ENCODE results near the gene WWTR1.

The WWTR1 gene

DNA sequence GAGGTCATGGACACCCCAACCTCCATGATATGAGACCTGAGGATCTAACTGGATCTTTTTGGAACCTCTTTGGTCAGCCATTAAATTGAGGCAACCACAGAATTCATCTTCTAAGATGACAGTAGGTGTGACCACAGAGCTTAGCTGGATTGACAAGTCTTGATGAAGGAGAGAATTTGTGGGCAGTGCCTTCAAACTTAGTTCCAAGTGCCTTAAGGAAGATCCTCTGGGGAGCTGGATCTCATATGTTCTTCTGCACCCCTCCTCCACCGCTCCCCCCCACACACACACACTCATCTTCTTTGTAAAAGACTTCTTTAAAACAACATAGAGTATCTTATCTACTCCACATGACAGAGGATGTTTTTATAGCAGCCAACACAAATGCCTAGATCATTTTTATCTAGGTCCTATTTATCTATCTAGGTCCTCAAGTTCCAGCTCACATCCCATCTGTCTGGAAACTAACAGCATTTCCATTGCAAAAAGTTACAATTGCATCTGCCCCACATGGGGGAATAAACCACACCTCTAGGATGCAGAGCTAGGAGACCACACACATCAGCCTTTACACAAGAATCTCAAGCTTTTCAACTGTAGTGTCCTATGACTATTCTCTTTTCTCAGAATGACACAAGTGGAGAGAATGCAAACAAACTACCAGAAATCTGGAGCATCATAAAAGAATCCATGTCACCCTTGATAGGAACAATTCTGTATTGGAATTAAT lies 37.4 kb downstream of the WWTR1 start:
- no peak for DNase-seq

DNA sequence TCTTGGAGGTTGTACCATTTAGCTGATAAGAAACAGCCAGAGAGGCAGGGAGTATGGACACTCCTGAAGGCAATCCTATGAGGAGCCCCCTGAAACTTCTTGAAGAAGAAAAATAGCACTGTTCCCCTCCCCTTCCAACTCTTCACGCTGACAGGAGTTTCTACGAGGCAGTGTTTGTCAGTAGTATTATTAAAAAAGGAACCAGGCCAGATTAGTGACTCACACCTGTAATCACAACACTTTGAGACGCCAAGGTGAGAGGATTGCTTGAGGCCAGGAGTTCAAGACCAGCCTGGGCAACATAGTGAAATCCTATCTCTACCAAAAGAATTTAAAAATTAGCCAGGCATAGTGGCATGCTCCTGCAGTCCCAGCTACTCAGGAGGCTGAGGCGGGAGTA lies 38.7 kb downstream of the WWTR1 start:
- DNase-seq: no peak

DNA sequence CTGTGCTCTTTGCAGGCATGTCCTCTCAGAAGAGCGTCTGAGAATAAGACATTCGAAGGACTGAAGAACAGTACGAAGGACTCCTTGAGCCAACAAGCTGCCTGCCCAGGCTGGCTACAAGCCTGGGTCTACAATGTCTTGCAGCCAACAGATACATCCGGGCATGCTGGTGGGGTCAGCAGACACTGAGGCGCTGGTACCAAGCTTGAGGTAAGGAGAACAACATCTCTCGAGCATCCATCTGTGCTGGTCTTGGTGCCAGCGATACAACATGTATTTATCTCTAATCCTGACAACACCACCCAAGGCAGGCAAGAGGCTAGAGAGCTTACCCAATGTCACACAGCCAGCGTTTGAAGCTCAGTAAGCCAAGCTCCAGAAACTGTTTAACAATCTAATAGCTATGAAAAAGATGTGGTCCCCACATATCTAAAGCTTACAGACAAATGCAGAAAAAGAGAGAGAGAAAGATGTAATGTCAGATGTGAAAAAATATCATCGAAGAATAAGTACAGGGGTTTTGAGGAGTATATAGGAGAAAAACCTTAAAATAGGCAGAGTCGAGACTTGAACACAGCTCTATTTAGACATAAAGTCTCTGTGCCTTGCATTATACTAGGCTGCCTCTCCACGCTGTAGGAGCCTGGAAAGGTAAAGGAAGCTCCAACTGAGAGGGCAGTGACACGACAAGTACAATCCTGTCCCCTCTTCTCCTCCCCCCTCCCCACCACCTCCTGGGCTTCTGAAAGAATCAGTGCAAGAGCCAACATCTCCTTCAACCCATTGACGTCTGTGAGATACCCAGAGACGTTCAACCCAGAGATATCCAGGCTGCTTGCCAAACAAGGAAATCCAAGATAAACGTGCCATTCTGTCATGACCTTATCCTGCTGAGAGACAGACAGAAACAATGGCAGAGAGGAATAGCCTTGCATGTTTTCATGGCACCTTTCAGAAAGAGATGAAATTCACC lies 39.4 kb downstream of the WWTR1 start:
- no peak for DNase-seq

DNA sequence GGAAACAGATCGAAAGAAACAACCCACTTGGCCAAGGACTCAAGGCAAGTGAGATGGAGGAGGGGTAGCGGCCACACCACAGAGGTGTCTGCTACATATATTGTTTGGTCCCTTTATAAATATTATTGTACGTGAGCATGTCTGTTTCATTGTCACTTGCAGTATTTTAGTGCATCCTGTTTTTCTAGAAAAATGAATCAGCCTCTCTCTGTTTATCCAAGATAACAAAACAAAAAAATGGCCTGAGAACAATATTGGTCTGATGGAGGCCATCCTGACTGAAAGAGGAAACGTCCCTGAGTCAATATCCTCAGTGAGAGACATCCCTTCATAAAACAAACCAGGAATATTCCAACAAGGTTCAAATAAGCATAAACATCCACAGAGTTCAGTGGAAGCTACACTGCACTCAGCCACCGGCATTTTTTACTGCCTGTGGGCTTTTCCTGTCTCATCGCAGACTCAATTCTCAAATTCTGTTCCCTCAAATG lies 42.0 kb downstream of the WWTR1 start:
- no peak for DNase-seq

DNA sequence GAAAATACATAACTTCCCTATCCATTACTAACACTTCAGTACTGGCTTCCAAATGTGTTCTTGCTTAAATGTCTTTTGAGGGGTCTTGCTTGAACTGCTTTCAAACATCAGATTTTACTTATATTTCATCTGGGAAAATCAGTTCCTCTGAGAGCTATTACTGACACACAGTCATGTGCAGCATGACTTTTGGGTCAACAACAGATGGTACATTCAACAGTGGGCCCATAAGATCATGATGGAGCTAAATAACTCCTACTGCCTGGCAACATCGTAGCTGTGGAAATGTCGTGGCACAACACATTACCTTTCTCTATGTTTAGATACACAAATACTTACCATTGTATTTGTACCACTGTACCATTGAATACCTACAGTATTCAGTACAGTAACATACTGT lies 43.8 kb downstream of the WWTR1 start:
- no peak for DNase-seq

DNA sequence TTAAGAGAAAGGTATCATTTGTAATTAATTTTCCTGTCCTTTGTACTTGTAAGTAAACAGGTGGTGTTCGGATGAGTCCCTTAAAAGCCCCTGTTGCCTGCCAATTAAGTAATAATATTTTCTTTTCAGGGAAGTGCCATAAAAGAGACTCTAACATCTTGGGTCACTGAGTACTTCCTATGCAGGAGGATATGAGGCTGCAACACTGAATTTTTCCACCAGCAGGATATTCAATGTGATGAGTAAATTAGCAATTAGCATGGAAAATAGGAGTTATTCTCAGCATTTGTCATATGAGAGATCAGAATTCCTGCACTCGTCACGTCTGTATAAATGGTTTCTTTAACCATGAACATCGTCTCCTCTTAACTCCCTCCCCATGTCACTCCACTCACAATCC lies 45.4 kb downstream of the WWTR1 start:
- no peak for DNase-seq

DNA sequence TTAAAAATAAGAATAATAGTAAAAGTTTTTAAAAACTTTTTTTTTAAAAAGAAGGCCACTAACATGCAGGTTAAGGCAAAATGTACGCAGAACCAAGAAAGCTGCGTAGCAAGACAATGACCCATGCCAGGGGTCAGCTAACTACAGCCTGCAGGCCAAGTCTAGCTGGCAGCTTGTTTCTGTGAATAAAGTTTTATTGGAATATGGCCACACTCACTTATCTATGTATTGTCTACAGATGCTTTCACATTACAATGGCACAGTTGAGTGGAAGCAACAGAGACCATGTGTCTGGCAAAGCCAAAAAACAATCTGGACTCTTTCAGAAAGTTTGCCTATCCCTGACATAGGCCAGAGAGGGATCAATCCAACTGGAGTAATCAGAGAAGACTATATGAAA lies 46.7 kb downstream of the WWTR1 start:
- no peak for DNase-seq

DNA sequence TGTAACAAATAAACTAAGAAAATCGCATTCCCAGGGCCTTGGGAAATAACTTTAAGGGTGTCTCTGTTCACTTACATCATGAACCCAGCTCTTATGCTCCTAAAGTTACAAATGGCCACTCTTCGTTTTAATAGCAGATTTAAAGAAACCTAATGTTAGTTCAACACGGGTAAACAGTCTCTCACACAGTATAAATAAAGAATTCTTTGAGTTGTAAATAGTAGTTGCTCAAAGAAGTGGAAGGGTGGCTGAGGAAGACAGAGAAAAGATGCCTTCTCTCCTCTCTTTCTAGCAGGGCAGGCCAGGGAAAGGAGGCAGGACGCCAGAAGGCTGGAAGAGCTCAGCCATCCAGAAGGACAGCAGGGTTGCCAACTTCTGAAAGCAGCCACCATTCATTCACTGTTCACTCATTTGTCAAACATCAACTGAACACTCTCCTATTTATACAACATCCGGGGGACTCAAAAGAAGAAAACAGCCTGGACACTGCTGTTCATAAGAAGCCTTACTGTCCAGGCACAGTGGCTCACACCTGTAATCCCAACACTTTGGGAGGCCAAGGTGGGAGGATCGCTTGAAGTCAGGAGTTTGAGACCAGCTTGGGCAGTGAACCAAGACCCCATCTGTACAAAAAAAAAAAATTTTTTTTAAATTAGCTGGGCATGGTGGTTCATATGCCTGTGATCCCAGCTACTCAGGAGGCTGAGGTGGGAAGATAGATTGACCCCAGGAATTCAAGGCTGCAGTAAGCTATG lies 47.3 kb downstream of the WWTR1 start:
- no peak for DNase-seq

DNA sequence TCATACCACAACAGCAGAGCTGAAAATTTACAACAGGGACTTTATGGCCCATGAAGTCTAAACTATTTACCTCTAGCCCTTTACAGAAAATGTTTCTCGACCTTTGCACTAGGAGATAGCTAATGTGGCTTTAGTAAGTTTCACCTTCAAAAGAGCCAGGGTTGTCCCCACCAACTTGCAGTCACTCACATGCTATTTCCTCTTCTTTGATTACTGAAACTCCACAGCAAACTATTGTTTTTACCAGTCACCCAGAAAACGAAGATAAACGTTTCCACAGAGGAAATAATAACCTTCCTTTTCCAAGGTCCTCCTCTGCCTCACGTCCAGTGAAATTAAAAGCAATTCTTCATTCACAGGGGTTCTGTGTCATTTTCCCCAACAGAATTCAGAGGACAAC lies 48.2 kb downstream of the WWTR1 start:
- DNase-seq: no peak

DNA sequence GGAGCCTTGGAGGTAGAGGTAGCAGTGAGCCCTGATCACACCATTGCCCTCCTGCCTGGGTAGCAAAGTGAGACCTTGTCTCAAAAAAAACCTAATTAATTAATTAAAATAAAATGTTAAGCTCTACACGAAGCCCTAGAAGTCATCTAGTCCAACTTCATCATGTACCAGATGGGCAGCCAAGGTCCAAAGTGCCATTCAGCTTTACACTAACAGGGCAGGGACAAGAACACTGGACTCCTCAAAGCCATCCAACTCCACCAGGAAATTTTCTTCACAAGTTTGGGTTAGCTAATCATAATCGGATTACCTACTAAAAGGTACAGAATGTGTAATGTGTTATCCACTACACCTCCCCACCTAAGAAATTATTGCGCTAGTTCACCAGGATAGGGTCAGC lies 48.8 kb downstream of the WWTR1 start:
- no peak for DNase-seq

DNA sequence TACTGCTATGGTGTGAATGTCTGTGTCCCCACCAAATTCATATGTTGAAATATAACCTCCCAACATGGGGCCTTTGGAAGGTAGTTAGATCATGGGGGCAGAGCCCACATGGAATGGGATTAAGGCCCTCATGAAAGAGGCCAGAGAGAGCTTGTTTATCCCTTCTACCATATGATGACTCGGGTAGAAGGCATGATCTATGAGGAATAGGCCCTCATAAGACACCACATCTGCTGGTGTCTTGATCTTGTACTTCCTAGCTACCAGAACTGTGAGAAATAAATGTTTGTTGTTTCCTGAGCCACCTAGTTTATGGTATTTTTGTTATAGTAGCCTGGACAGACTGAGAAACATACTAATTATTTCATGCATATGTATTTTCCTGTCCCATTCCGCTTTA lies 51.9 kb downstream of the WWTR1 start:
- no peak for DNase-seq

DNA sequence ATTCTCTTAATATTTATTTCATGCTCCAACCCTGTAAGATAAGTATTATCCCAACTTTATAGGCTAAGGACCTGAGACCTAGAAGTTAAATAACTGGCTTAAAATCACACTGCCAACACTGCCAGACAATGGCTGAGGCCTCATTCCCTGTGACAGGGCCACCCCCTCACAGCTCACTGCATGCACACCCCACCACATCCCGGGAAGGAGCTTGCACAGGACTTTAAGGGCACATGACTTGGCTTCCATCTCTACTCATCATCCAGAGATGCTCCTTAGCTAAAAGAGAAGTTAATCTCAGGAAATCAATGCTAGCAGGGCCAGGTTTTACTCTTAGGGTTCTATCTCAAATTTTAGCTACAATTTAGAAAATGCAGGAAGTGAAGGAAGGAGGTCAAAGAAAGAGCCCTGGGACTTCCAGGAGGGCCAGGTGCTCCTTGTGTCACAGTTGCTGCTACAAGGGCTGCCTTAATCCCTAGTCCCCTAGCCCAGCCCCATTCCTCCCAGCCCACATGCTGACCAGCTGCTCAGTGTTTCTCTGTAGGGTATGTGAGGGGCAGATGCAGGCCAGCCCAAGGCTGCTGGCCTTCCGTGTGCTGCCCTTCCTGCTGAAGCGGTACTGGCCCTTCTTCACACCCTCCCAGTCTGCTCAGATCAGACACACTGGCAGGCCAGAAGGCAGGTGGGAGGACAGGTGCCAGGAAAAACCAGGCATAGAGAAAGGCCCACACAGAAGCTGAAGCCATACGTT lies 53.5 kb downstream of the WWTR1 start:
- no peak for DNase-seq

DNA sequence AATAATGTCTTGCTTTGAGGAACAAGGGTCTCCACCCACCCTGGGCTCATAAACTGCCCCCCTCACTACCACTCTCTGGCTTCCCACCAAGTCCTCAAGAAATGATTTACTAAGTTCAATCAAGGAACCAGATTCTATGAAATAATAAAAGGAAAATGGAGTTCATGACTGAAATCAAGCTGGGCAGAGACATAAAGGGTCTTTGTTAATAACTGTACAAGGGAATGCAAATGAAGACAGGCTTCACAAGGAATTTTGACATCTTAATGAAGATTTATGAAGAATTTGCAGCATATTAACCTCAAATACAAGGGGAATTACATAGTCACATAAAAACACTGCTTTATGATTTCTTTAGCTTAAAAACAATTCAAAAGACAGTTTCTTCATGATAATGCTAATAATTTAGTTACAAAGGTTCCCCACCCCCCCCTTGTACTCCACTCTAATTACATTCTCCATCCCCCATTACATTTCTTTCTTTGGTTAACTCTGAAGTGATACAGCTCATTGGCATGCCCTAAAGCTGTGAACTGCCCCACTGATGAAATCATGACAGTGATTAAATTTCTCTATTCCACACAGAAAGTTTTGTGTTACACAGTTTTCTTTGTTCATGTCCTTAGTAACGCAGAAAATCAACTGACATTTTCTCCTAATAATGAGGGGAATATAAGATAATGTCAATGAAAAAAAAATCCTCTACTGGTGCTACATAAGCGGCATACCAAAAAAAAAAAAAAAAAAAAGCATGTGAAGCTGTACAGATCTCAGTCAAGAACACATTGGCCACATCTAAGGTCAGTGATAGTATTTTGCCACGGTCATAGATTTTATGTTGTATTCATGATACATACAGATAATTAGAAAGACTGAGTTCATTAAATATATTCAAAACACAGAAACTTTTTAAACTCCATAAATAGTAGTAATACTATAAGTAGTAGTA lies 54.4 kb downstream of the WWTR1 start:
- no peak for DNase-seq

DNA sequence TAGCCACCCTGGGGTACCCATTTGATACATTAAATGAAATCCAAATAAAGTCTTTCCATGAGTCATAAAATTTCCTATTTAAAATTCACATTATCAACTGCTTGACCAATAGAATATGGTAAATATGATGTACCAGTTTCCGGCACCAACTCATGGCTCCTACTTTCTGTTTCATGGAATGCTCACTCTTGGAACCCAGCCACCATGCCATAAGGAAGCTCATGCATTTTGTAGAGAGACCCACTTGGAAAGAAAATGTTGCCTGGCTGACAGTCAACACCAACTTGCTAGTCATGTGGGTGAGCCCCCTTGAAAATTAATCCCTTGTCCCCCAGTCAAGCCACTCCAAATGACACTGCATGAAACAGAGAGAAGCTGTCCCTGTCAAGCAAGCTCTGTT lies 57.2 kb downstream of the WWTR1 start:
- DNase-seq: no peak

DNA sequence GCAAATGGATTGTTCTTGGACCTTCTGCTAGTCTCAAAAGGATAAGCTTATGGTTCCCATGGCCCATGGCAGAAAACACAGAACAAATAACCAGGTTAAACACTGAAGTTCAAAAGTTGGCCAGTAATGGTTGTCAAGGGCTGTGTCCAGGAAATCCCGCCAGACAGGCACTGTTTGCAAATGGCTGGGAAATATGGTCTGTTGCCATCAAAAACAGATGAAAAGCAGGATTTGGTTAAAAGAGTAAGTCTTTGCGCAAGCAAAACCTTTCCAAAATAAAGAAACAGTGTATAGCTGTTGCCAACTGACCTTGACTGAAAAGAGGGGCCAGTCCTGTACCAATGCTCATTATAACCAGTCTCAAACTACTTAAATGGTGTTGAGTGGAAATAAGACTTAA lies 58.6 kb downstream of the WWTR1 start:
- no peak for DNase-seq

DNA sequence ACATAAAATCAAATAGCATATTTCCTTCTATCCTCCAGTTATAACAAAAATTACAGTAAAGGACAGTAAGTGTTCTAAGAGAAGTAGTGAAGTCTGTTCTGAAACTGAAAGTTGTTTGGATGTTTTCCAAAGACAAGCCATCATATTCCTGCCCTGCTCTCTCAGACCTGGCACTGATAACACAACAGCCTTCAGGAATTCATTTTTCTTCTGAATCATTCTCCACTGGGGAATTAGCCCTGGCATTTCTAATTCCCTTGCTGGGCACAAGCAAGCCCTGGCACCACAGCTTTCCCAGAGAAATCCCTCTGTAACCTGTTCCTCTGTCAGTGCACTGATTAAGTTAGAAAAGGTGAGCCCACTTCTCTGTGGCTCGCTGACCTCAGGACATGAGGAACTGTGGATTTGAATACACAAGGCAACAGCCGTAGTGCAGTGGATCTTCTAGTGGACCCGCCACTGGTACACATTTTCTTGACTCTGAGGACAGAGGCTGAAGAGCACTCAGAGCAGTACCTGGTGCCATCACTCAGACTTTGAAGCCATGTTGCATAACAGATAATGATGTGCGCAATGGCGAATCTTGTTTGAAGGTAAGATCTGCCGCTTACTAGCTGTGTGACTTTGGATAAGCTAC lies 61.6 kb downstream of the WWTR1 start:
- DNase-seq: no peak

DNA sequence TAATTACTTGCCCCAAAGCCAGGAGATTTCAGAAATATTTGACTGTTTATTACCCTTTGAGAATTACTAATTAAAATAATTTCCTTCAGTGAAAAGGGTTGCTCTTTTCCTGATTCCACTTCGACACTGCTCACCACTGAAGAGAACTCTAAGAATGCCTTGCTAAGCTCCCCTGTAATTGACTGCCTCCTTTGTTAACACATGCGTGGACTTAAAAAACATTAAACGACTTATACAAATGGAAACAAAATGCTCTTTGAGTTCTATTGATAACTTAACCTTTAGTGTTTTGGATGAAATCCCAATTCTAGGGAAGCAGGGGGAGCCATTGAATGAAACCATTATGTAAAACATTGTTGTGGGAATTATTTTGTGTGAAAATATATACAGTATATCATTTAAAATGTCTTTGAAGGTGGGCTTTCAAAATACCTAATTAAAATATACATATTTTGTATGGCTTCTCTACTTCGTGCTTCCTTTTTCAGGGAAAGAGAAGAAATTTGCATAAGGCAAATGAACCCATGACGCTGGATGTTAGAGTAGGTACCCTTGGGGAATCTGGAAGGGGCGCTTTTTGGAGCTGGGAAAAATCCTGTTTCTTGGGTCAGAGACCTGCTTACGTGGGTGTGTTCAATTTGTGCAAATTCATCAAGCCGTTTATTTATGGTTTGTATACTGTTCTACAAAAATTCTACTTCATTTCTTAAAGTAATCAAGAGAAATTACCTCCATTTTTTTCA lies 64.2 kb downstream of the WWTR1 start:
- no peak for DNase-seq

DNA sequence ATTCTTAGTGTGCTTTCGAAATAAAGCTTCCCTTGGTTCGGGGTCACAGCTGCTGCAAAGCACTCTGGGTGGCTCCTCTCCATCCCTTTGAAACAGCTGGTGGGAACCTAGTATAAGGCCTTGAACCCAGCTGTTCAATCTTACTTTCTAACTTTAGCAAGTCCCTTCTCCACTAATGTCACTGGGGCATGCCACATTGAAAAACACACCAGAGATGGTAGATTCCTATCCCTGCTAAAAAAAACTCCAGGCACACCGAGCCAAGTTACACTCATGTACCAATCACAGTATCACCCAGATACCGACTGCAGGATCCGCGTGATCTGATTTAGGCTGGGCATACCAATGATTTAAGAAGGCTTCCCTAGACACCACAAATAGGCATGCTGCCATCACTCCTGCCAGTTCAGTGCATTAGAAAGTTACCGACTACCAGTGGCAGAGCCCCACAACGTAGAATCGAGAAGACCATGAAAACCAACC lies 65.0 kb downstream of the WWTR1 start:
- DNase-seq: no peak

DNA sequence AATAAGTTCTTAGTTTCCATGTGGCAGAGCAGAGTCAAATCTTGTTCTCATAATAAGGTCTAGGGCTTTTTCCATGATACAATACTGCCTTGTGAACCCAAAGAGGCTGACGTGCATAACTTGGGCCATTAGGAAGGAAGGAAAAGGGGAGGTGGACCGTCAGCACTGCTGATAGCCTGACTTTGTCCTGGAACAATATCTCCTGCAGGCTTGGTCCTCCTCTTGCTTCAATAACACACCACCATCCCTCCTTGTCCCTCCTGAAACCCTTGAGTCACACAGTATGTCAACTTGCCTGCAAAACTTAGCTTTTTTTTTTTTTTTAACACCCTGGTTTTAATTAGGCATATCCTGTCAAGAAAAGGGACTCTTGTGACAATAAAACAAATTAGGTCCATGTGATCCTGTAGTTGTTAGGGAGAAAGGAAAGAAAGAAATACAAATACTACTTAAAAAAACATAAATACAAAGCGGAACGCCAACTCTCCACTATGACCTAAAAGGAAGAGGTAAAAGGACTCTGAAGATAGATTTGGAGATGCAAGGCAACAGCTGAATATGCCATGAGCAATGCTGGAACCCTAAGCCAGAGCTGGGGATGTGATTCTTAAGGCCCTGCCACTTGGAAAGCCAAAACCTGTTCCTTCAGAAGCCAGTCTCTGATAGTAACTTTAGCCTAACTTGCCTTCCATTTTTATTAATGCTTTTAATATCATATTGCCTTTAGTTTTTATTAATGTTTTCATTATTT lies 67.0 kb downstream of the WWTR1 start:
- no peak for DNase-seq

Measured in activated naive CD4-positive, alpha-beta T cell treated with Interleukin-2 at 50 U/mL for 16 hours (primary cell).